ENCODE measurements around the gene WASL. TPM values are rescaled to one million over a fixed set of nuclear protein-coding genes. Genes with fewer than 3 reads are reported as not detected.

WASL gene
- total RNA-seq, 4 donors from 2014 or later, result 30.4 to 41.4 (median 34.2) TPM

GRCh38 chr7:123712619-123713018, 36.2 kb downstream of the WASL start:
- WGBS, 2 donors, result 33 to 38% methylated on average over 1 of the region's 1 CpG
- TF ChIP-seq POLR2A (IDR thresholded peaks at IDR 0.05), result no peak
- TF ChIP-seq, protein P1, sequence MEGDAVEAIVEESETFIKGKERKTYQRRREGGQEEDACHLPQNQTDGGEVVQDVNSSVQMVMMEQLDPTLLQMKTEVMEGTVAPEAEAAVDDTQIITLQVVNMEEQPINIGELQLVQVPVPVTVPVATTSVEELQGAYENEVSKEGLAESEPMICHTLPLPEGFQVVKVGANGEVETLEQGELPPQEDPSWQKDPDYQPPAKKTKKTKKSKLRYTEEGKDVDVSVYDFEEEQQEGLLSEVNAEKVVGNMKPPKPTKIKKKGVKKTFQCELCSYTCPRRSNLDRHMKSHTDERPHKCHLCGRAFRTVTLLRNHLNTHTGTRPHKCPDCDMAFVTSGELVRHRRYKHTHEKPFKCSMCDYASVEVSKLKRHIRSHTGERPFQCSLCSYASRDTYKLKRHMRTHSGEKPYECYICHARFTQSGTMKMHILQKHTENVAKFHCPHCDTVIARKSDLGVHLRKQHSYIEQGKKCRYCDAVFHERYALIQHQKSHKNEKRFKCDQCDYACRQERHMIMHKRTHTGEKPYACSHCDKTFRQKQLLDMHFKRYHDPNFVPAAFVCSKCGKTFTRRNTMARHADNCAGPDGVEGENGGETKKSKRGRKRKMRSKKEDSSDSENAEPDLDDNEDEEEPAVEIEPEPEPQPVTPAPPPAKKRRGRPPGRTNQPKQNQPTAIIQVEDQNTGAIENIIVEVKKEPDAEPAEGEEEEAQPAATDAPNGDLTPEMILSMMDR (IDR thresholded peaks at IDR 0.05), result no peak
- DNase-seq (ENCODE audit: low spot score in 2 of 2), result no peak
- intact Hi-C loops (cut with DNase I; ENCODE audit: low total_unique reads), result no loop called here
- H3K4me3 ChIP-seq (ENCODE audit: low read depth, poor library complexity, severe bottlenecking), result no peak overlapping the region

DNA sequence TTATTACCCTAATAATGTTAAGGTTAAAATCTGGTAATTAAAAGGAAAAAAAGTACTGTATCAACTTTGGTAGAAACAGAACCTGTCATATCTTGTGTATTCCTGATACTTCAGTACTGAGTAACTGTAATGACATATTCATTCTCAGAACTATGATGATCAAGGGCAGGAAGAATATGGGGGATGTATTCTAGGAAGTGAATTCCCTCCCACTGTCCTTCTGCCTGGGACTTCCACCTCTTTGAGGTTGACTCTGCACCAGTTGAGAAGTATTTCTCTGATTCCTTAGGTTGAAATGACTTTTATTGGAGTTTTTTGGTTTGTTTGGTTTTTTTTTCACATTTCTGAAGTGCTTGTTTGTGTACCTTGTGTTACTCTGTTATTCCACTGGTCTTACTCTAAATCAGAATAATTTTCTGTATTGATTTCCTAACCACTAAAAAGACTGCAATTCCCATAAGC, 36.9 kb downstream of the WASL start:
- DNase-seq (ENCODE audit: low spot score in 2 of 2), result no peak
- intact Hi-C loops (cut with DNase I; ENCODE audit: low total_unique reads), result no loop called here
- H3K4me3 ChIP-seq (ENCODE audit: low read depth, poor library complexity, severe bottlenecking), result no peak overlapping the region
- no peak for TF ChIP-seq POLR2A (IDR thresholded peaks at IDR 0.05)
- TF ChIP-seq, protein P1 (IDR thresholded peaks at IDR 0.05), result no peak

DNA sequence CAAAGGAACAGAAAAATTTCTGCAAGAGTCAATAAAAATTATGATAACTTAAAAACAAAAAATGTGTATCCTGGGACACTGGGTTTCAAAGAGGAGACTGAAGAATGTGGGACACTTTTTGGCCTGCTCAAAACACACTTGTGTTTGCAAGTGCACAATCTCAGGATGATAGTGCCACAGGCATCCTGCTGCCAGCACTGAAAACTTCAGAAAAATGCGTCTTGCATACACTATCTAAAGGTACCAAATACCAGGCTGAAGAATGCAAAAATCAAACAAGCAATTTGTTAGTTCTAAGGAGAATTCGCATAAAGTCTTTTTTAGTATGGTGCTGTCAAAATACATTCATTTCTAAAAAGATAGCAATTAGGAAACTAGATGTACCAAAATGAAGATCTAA, 38.1 kb downstream of the WASL start:
- intact Hi-C loops (cut with DNase I; ENCODE audit: low total_unique reads), result no loop called here
- H3K4me3 ChIP-seq (ENCODE audit: low read depth, poor library complexity, severe bottlenecking), result no peak overlapping the region
- no peak for DNase-seq (ENCODE audit: low spot score in 2 of 2)
- TF ChIP-seq, protein P1 (IDR thresholded peaks at IDR 0.05), result no peak
- TF ChIP-seq POLR2A (IDR thresholded peaks at IDR 0.05), result no peak
- 77 to 86% methylated on average over 2 of the region's 2 CpGs for WGBS, 2 donors

GRCh38 chr7:123709525-123709924, 39.3 kb downstream of the WASL start:
- 47 to 73% methylated on average over 2 of the region's 2 CpGs for WGBS, 2 donors

DNA sequence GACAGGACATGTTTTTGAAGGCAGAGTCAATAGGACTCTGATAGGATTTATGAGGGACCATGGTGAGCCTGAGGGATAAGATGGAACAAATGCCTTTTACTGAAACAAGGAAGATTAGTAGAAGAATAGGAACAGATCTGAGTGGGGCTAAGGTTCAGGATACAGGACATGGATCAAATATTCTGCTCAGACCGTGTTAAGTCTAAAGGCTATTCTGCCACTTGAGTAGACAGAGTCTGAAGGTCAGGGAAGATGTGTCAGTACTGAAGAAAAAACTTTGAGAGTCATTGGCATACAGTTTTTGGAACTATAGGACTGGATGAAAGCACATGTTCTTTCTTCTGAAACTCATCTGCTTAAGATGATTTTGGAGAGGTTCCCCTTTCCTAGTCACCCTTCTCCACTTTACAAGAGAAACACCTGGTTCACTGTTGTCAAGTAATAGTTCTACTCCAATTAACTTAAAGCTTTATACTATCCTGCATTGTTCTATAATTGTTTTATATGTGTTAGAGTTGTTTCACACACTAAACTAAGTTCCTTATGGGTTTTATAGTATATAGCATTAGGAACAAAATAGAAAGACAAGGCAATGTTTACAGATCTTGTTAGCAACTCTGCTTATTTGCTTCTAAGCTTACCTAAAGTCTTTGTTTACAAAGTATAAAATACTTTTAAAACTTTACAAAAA, 43.4 kb downstream of the WASL start:
- intact Hi-C loops (cut with DNase I; ENCODE audit: low total_unique reads), result no loop called here
- DNase-seq (ENCODE audit: low spot score in 2 of 2), result no peak
- TF ChIP-seq, protein P1 (IDR thresholded peaks at IDR 0.05), result no peak
- TF ChIP-seq POLR2A (IDR thresholded peaks at IDR 0.05), result no peak
- 86 to 100% methylated on average over 1 of the region's 1 CpG for WGBS, 2 donors
- H3K4me3 ChIP-seq (ENCODE audit: low read depth, poor library complexity, severe bottlenecking), result no peak overlapping the region

More at GRCh38 chr7:123709525-123709924, 39.3 kb downstream of the WASL start:
- intact Hi-C loops (cut with DNase I; ENCODE audit: low total_unique reads), result no loop called here
- no peak for TF ChIP-seq POLR2A (IDR thresholded peaks at IDR 0.05)
- TF ChIP-seq, protein P1 (IDR thresholded peaks at IDR 0.05), result no peak
- H3K4me3 ChIP-seq (ENCODE audit: low read depth, poor library complexity, severe bottlenecking), result no peak overlapping the region
- no peak for DNase-seq (ENCODE audit: low spot score in 2 of 2)
